T47D (cell line): Measurements from ENCODE around the gene SWT1.

Experiments used
- DNase-seq, 2 experiments: peaks; one replicate each; pipeline versions ENCODE4 v3.0.0 to v3.0.0-alpha.2; 2011 to 2012; ENCODE audit warnings: low read depth in 1 of 2, low spot score in 1 of 2
- JUND ChIP-seq: IDR thresholded peaks from 2 replicates; pipeline ENCODE4 v1.6.1; 2012; ENCODE audit warnings: low read depth
- in situ Hi-C: cut with HindIII; loops from 2 replicates; pipeline ENCODE4 v1.10.0; 2016; ENCODE audit warnings: low sequenced_read_pairs, low pct_unique_long_range_greater_than_20kb

Gene SWT1

GRCh38 chr1:185328255-185328654 is 171.3 kb downstream of the SWT1 start:
- no peak for TF ChIP-seq JUND
- in situ Hi-C loops, result no loop called here
- no peak for DNase-seq

GRCh38 chr1:185334182-185334581 is 177.2 kb downstream of the SWT1 start:
- no peak for DNase-seq
- no peak for TF ChIP-seq JUND
- in situ Hi-C loops, result no loop called here

- TF ChIP-seq JUND, result no peak
- in situ Hi-C loops, result no loop called here
- DNase-seq, result no peak
Observed at GRCh38 chr1:185337246-185337645, 180.3 kb downstream of the SWT1 start.

- no peak for TF ChIP-seq JUND
- no peak for DNase-seq
- in situ Hi-C loops, result no loop called here
Observed at GRCh38 chr1:185338719-185339622, 182.0 kb downstream of the SWT1 start.

GRCh38 chr1:185341196-185341781 is 184.3 kb downstream of the SWT1 start:
- no peak for DNase-seq
- in situ Hi-C loops, result no loop called here
- no peak for TF ChIP-seq JUND
